ENCODE data around the gene KLHL29.

Gene KLHL29

DNA sequence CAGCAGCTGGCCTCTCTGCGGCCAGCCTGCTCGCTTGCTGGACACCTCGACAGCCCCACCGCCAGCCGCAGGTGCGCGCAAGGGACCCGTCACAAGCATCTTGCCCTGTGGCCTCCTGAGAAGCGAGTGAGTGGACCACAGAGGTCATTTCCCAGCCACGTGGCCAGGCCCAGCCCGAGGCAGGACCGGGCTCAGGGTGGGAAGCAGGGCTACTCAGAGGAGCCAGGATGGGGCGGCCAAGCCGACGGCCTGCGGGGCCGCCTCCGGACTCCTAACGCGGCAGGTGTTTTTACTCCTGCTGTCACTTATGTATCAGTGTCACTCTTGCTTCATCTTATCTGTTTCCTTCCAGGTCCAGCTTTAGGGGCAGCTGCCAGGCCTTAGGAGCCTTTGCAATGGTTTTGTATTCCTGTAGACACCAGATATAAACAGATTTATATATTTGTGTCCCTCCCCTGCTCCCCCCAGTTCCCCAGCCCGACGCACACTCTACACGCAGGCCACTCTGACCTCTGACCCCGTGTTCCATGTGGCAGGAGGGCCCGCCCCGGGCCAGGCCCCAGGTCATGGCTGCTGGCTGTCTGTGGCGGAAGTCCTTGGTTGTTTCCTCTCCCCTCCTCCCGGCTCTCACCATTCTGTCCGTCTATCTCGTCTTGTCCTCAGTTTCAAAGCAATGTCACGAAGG lies 305.6 kb downstream of the KLHL29 start:
- DNase-seq: no peak

DNA sequence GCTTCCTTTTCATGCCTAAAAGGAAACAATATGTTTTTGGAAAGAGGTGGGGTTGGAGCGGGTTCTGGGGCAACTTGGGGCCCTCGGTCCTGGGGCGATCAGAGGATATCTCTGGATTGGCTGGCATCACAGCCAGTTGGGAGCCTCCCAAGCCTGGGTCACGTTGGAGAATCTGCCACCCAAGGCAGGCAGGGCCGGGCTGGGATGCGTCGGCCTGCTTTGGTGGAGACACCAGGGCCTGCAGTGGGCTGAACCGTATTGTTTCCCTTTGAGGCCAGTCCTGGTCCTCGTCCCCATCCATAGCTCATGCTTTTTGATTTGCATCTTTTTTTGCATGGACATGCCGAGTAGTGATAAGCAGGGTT lies 306.1 kb downstream of the KLHL29 start:
- DNase-seq: no peak

DNA sequence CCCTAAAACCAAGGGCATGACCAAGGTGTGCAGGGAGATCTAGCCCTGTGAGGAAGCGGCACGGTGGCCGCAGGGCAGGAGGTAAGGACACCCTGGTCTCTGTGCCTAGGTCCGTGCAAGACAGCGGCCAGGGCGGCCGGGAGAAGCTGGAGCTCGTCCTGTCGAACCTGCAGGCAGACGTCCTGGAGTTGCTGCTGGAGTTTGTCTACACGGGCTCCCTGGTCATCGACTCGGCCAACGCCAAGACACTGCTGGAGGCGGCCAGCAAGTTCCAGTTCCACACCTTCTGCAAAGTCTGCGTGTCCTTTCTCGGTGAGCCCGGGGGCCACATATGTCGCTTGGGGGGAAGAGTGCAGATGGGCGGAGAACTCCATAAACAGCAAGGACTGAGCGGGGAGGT lies 306.6 kb downstream of the KLHL29 start:
- no peak for DNase-seq

- DNase-seq: no peak
Measured at GRCh38 chr2:23692263-23692662, 307.3 kb downstream of the KLHL29 start.

GRCh38 chr2:23692851-23693605 lies 308.0 kb downstream of the KLHL29 start:
- no peak for DNase-seq

DNA sequence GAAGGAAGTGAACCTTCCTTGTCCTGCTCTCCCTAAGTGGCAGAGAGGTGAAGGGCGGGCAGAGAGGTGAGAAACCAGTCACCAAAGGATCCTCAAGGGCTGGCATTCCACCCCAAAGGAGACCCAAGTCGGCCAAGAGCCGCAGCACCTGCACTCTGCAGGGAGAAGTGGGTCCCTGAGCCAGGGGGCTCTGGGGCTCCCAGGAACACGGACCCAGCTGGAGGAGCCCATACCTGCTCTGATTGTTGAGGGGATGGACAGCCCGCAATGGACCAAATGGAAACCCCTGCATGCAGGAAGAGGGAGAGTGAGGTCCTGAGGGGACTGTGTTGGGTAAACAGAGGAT lies 308.6 kb downstream of the KLHL29 start:
- no peak for DNase-seq

DNA sequence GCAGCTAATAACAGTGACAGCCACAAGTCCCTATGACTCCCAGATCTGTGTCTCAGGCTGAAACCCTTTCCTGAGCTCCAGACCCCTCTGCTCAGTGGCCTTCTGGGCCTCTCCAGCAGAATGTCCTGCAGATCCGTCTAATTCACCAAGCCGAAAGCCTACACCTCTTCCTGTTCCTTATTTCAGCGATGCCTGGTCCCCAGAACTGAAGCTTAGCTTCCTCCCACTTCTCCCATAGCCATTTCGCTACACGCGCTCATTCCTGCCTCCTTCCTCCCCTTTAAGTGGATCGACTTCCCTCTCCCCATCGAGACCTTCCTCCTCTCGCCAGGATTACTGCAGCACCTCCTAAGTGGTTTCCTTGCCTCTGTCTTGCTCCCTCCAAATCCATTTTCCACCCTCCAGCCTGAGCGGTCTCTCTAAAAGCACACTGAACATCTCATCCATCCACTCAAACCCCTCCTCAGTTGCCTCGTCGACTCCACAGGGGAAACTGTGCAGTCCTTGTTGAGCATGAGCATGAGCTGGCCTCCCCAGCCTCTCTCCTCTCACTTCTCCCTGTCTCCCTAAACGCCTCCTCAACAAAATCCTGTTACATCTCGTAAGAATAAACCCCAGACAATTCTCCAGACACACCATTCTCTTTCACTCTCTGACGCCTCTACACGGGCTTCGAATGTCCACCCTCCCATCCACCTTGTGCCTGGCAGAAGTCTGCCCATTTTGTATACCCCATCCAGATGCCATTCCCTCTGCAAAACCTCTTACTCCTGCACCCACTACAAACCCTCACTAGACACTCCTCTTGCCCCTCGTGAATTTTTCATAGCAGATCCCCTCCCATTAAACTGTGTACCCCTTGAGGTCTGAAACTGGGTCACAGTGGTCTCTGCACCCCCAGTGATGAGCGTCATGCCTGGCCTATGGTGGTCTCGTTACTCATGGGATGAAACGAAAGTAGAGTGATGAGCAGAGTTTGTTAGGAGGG lies 309.4 kb downstream of the KLHL29 start:
- no peak for DNase-seq

DNA sequence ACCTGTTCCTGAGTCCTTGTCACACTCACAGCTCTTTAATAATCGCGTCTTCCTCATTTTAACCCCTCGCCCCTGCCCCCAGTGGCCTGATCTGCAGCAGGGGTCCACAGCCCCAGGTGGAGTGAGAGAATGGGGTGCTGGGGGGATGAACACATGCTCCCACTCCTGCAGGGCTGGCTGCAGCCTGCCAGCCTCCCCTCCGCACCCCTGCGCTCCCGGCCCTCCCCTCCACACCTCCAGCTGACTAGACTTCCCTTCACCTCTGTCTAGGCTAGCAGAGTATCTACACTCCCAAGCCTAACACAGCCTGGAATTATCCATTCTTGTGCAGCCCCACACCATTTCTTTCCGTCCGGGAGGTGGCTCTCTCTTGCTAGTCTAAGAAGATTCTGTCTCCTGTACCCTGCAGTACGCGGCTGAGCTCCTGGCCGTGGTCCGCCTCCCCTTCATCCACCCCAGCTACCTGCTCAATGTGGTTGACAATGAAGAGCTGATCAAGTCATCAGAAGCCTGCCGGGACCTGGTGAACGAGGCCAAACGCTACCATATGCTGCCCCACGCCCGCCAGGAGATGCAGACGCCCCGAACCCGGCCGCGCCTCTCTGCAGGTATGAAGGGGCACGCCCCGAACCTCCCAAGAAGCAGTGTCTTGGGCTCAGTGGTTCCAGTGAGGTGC lies 310.4 kb downstream of the KLHL29 start:
- no peak for DNase-seq

DNA sequence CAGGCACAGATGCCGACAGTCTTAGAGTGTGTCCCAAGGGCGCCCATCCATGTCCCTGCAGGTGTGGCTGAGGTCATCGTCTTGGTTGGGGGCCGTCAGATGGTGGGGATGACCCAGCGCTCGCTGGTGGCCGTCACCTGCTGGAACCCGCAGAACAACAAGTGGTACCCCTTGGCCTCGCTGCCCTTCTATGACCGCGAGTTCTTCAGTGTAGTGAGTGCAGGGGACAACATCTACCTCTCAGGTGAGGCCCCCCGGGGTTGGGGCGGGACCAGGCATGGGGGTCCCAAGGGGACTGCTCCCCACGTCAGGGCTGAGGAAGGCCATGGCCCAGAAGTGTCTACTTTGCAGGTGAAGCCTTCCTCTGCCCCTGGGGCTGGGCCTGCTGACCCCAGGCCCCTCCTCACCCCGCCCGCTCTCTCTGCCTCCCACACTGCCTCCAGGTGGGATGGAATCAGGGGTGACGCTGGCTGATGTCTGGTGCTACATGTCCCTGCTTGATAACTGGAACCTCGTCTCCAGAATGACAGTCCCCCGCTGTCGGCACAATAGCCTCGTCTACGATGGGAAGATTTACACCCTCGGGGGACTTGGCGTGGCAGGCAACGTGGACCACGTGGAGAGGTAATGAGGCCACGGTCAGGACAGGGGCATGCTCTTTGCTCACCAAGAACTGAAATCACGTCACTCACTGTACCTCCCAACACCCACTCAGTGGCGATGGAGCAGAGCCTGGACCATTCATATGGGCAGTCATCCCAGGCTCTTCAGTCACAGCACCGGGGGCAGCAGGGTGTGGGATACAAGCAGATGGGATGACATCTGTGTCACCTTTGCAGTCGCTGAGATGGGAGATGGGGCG lies 311.1 kb downstream of the KLHL29 start:
- DNase-seq: no peak

GRCh38 chr2:23696752-23697045 lies 311.7 kb downstream of the KLHL29 start:
- no peak for DNase-seq

DNA sequence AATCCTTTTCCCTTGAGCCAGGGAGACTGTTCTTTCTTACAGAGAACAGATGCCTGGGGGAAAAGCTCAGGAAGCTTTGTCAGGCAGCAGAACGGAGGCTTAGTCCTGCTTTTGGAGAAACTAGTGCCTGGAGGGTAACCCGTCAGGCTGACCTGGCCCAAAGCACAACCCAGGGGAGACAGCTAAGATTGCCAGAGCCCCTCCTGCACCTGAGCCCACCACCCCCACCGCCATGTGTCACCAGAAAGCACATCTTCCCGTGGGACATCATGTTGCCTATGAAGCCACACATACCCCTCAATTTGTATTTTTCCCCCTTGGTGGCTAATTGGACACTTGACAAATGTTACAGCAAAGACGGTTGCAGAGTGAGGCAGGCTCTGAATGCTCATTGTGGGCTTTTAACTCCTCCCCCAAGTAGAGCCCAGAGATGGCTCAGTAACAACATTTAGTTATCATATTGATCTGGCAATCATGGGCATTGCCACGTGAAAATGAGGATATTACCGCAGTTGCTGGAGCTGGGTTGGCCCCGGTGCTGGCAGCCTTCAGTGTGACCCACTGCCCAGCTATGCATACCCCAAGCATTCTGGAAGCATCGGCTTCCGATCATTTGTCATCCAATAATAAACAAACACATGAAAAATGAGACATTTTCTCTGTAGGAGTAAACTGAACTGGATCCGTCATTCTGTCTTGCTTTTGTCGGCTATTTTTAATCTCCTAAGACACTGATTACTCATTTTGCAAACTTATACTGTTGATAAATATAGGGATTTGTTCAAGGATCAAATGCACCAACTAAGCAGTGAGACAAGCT lies 312.5 kb downstream of the KLHL29 start:
- no peak for DNase-seq

DNA sequence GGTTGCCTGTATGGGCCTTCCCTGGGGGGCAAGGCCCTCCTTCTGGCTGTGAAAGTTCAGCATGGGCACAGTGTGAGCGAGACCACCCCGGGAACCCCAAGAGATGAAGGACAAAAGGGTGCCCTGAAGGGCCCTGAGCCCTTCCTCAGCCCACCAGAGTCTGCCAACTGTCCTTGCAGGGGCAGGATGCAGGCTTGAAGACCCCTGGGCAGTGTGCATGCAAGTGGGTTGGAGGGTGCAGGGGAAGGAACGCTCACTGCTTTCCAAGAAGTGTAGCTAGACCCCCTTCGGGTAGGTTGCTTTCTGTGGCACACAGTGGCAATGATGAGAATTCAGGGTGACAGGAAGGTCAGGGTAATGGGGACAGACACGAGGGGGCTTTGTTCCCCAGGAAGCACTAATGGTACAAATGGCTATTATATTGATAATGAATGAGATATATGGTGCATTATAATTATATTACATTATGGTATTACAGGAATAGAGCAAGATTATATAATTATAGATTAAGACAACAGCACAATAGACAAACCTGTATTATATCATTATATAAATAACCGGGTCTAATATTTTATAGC lies 313.2 kb downstream of the KLHL29 start:
- DNase-seq: no peak

GRCh38 chr2:23698721-23699579 lies 314.0 kb downstream of the KLHL29 start:
- no peak for DNase-seq

GRCh38 chr2:23699580-23699925 lies 314.6 kb downstream of the KLHL29 start:
- no peak for DNase-seq

DNA sequence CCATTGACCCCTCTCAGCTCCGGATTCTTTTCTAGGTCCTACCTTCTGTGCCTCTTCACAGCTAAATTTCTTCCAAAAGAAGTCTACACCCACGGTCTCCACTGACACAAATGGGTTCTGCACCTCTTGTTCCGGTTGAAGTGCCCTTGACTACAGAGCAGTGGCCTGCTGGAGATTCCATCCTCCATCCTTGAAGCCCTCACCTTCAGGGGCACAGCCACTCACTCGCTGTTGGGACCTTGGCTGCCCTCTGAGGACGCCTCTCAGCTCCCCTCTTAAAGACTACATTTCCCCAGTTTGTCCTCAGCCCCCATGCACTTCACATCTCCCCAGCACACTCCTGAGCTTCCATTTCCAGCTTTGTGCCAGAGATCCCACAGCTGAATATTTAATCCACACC lies 315.6 kb downstream of the KLHL29 start:
- no peak for DNase-seq

DNA sequence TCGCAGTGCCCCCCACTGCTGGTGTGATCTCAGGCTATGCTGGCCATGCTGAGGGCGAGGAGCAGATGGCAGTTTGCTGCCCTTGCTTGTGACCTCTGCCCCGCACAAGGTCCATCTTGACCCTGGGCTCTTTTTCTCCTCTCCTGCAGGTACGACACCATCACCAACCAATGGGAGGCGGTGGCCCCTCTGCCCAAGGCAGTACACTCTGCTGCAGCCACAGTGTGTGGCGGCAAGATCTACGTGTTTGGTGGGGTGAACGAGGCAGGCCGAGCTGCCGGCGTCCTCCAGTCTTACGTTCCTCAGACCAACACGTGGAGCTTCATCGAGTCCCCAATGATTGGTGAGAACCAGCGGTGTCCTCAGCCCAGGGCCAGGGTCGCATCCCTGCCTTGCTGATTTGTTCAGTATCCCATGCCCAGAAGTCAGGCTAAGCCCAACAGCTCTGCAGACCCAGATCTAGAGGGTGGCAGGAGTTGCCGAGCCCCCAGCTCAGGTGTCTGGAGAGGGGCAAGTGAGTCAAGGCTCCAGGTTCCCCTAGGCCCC lies 318.1 kb downstream of the KLHL29 start:
- no peak for DNase-seq

DNA sequence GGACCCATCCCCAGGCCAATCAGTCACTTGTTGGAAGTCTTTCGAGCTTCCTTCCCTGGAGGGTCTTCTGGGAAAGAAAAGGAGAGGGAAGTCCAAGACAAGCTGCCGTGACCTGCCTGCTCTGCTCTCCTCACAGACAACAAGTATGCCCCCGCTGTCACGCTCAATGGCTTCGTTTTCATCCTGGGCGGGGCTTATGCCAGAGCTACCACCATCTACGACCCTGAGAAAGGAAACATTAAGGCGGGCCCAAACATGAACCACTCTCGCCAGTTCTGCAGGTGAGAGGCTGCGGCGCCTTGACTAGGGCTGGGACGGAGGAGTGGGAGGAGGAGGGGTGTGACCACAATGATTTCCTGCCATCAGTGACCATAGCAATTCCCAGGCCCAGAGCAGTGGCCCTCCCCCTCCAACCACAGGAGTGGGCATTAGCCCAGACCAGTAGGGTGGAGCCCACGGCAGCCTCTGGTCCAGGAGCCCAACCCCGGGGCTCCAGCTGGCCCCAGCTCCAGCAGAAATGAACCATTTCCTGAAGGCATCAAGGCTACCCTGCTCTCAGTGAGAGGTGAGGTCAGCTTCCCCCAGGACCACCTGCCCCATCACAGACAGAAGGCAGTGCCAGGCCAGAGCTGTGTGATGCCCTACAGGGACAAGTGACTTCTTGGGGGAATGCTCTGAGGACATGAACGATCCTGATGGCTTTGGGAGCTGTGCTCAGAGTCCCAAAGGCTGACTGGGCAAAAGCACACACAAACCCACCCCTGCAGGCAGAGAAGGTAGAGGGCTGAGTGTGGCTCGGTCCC lies 318.8 kb downstream of the KLHL29 start:
- DNase-seq: no peak

DNA sequence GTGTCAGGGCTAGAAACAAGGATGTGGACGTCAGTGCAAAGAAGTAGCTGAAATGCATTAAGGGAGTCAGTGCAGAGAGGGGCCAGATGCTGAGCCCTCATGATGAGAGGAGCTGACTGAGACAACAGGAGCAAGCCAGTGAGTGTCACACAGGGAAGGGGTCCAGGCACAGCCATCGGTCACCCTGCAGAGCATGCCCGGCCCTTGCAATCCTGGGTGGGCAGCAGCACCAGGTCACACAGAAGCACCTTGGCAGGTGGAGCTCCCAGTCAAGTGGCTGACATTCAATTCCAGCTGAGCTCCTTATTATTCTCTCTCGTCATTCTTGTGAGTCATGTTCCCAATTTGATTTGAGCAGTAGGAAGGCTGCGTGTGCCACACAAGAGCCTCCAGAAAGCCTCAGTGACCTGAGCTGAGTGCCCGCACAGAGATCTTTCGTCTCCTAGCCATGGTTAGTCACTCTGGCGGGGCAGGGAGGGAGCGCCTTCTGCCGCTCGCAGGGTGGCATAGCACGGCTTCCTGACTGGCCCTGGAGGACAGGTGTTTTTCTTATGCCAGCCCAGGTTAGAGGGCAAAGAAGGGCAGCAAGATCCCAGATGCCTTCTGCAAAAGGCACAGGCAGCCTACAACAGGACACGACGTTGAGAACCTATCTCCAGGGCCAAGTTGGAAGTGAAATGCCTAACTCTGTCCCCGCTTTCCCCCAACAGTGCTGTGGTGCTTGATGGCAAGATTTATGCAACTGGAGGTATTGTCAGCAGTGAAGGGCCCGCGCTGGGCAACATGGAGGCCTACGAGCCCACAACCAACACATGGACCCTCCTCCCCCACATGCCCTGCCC lies 321.0 kb downstream of the KLHL29 start:
- no peak for DNase-seq
